ENCODE data around the gene TENM3. TPM values are rescaled to one million over a fixed set of nuclear protein-coding genes. Genes with fewer than 3 reads are reported as not detected.
A peak's percentile ranks its signal among the peaks of the same experiment; 100 is the strongest.

The TENM3 gene
- total RNA-seq, 4 donors from 2014 or later = 0.18 to 9.4 (median 1.5) TPM

DNA sequence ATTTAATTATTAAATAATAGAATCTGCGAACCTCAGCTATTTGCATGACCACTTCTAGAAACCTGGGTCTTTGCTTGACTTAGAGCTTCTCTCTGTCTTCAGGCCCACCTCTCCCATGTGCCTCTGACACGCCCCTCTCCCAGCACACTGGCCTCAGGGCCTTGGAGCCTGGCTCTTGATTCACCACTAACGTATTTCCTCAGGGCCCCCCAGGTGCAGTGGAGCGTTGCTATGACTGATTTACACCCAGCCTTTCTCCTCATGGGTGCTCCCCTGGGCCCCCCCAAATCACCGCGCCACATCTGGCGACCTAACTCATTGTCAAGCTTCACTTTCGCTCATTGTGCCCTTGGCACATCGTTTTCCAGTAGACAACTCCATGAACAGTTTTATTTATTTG lies 37.9 kb upstream of the TENM3 start:
- Histone ChIP-seq H3K9me3 (no peaks in the 10 kb centered on the region), H3K4me1 (peaks cover 0 to 12% (median 0%) of the 10 kb centered on the region in 4 donors), H3K4me3 (no peak overlapping the region), H3K27me3 (no peaks in the 10 kb centered on the region), H3K27ac (no peak overlapping the region), H3K36me3 (no peaks in the 10 kb centered on the region)
- no peak for DNase-seq
- TF ChIP-seq POLR2A (IDR thresholded peaks at IDR 0.05) = no peak
- no peak for TF ChIP-seq CTCF (IDR thresholded peaks at IDR 0.05)

- Histone ChIP-seq H3K27me3 (no peaks in the 10 kb centered on the region), H3K4me3 (no peak overlapping the region), H3K36me3 (no peaks in the 10 kb centered on the region), H3K4me1 (peaks cover 0 to 12% (median 0%) of the 10 kb centered on the region in 4 donors), H3K9me3 (no peaks in the 10 kb centered on the region), H3K27ac (no peak overlapping the region)
- no peak for TF ChIP-seq CTCF (IDR thresholded peaks at IDR 0.05)
- no peak for TF ChIP-seq POLR2A (IDR thresholded peaks at IDR 0.05)
- no peak for DNase-seq
Measured at GRCh38 chr4:182206266-182206665, 36.9 kb upstream of the TENM3 start.

- Histone ChIP-seq H3K27ac (no peak overlapping the region), H3K27me3 (no peaks in the 10 kb centered on the region), H3K4me3 (no peak overlapping the region), H3K9me3 (no peaks in the 10 kb centered on the region), H3K36me3 (no peaks in the 10 kb centered on the region), H3K4me1 (peaks cover 0 to 12% (median 0%) of the 10 kb centered on the region in 4 donors)
- no peak for DNase-seq
- no peak for TF ChIP-seq POLR2A (IDR thresholded peaks at IDR 0.05)
- TF ChIP-seq CTCF (IDR thresholded peaks at IDR 0.05) = no peak
Measured at GRCh38 chr4:182206916-182207315, 36.3 kb upstream of the TENM3 start.

DNA sequence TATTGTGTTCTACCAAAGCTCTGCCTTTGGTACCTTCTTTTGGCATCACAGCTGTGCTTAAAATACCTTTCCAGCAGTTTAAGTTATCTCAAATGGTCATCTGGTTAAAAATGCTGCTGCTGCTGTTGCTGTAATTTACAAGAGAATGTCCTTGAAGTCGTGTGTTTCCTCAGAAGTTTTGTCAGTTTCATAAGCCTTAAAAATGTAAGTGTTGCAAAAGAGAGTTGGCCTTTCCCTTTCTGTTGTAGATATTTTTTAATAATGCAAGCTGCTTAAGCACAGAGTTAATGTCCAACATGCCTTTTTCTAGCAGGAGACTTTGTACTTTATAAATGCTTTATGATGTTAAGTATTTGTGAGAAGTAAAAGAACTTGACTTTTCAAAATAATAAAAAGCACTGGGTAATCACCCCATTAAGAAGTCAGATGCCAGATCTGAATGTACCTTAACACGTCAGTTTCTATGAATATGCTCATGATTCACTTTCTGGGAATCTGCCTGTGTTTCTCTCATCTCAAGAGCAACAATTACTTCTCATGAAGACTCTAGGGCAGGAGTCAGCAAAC lies 35.3 kb upstream of the TENM3 start:
- Histone ChIP-seq H3K4me3 (no peak overlapping the region), H3K27me3 (no peaks in the 10 kb centered on the region), H3K4me1 (peaks cover 0 to 12% (median 0%) of the 10 kb centered on the region in 4 donors), H3K27ac (peak overlapping the region in 2 of 4 donors; percentile 32 to 59), H3K9me3 (no peaks in the 10 kb centered on the region), H3K36me3 (no peaks in the 10 kb centered on the region)
- TF ChIP-seq CTCF (IDR thresholded peaks at IDR 0.05) = no peak
- TF ChIP-seq POLR2A (IDR thresholded peaks at IDR 0.05) = no peak
- DNase-seq = no peak

- DNase-seq = no peak
- Histone ChIP-seq H3K9me3 (no peaks in the 10 kb centered on the region), H3K36me3 (no peaks in the 10 kb centered on the region), H3K4me3 (no peak overlapping the region), H3K4me1 (peaks cover 0 to 12% (median 0%) of the 10 kb centered on the region in 4 donors), H3K27ac (peak overlapping the region in 2 of 4 donors; percentile 32 to 59), H3K27me3 (no peaks in the 10 kb centered on the region)
- TF ChIP-seq POLR2A (IDR thresholded peaks at IDR 0.05) = no peak
Measured at GRCh38 chr4:182208526-182209050, 34.6 kb upstream of the TENM3 start.

- no peak overlapping the region for H3K4me3 ChIP-seq
- H3K27ac ChIP-seq = no peak overlapping the region
- peaks cover 0 to 7% (median 0%) of the 10 kb centered on the region in 4 donors for H3K4me1 ChIP-seq
- H3K27me3 ChIP-seq = no peaks in the 10 kb centered on the region
- no peaks in the 10 kb centered on the region for H3K36me3 ChIP-seq
- TF ChIP-seq POLR2A (IDR thresholded peaks at IDR 0.05) (no peak), CTCF (IDR thresholded peaks at IDR 0.05) (no peak)
- DNase-seq = no peak
- no peaks in the 10 kb centered on the region for H3K9me3 ChIP-seq
Measured at GRCh38 chr4:182212211-182212761, 30.9 kb upstream of the TENM3 start.

Measured in Peyer's patch (tissue), 4 donors.